Left ventricle myocardium inferior (tissue), 1 donor: ENCODE data around the gene RYR2. TPM values are rescaled to one million over a fixed set of nuclear protein-coding genes. Genes with fewer than 3 reads are reported as not detected.

Experiments
- DNase-seq: peaks from one replicate; pipeline ENCODE4 v3.0.0-alpha.2; 2020
- H3K27ac ChIP-seq: fragments of 200-600 bp; replicated peaks from 2 replicates; pipeline ENCODE4 v1.8.0; 2021
- H3K27me3 ChIP-seq: fragments of 200-600 bp; 2 replicates; pipeline ENCODE4 v1.8.0; 2021; ENCODE audit warnings: low read depth
- H3K36me3 ChIP-seq: fragments of 200-600 bp; 2 replicates; pipeline ENCODE4 v1.8.0; 2021
- H3K4me1 ChIP-seq: fragments of 200-600 bp; 2 replicates; pipeline ENCODE4 v1.8.0; 2021
- H3K4me3 ChIP-seq: fragments of 200-600 bp; 2 replicates; pipeline ENCODE4 v1.8.0; 2021; ENCODE audit warnings: mild to moderate bottlenecking, moderate library complexity
- H3K9me3 ChIP-seq: fragments of 200-600 bp; replicated peaks from 2 replicates; pipeline ENCODE4 v1.8.0; 2021
- intact Hi-C: fragments of 100-400 bp; cut with micrococcal nuclease; formaldehyde crosslinking; loops from one replicate; pipeline ENCODE4 v1.11.0; 2022
- total RNA-seq: library from RNA; stranded (reverse); fragmentation: NEBNext Ultra II Directional; extraction: Animal tissue kit (Norgen Biotek cat#: 25700); gene quantifications from one replicate; pipeline ENCODE4 v1.2.1, GENCODE V29; 2021
- TF ChIP-seq, protein P1 (sequence below): fragments of 200-600 bp; IDR thresholded peaks from 2 replicates; pipeline ENCODE4 v1.8.0; 2021; ENCODE audit warnings: antibody characterized with exemption, mild to moderate bottlenecking, borderline replicate concordance
- donor health status: DM: no; HTN: yes; CAD: no; lungs with severe emphysema.

The RYR2 gene
- total RNA-seq, 1 donor from 2014 or later = 783 TPM

DNA sequence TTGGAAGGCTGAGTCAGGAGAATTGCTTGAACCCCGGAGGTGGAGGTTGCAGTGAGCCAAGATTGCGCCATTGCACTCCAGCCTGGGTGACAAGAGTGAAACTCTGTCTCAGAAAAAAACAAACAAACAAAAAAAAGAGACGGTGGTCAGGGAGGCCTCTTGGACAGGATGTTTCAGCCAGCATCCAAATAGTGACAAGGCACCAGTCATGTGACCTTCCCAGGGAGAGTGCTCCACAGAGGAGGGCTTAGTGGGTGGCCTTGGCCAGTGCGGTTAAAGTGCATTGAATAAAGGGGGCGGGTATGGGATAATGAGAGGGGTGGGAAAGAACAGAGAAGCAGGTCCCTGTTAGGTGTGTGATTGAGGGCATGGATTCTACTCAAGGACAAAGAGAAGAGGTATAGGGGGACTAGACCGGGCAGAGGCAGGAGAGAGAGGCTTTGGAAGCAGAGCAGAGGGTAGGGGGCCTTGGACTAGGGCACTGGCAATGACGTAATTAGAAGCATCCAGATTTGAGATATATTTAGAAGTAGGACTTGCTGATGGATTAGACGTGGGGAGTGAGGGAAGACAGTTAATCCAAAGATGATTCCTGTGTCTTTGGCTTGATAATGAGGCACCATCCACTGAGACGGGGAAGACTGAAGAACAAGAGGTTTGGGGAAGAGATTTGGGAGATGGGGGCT lies 12.0 kb upstream of the RYR2 start:
- Histone ChIP-seq H3K4me1 (peaks cover 69% of the 10 kb centered on the region), H3K9me3 (peaks cover 10% of the 10 kb centered on the region), H3K4me3 (no peak overlapping the region), H3K36me3 (no peaks in the 10 kb centered on the region), H3K27ac (peak overlapping the region; percentile 90), H3K27me3 (no peaks in the 10 kb centered on the region)
- DNase-seq = no peak
- TF ChIP-seq, protein P1, sequence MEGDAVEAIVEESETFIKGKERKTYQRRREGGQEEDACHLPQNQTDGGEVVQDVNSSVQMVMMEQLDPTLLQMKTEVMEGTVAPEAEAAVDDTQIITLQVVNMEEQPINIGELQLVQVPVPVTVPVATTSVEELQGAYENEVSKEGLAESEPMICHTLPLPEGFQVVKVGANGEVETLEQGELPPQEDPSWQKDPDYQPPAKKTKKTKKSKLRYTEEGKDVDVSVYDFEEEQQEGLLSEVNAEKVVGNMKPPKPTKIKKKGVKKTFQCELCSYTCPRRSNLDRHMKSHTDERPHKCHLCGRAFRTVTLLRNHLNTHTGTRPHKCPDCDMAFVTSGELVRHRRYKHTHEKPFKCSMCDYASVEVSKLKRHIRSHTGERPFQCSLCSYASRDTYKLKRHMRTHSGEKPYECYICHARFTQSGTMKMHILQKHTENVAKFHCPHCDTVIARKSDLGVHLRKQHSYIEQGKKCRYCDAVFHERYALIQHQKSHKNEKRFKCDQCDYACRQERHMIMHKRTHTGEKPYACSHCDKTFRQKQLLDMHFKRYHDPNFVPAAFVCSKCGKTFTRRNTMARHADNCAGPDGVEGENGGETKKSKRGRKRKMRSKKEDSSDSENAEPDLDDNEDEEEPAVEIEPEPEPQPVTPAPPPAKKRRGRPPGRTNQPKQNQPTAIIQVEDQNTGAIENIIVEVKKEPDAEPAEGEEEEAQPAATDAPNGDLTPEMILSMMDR = no peak
- intact Hi-C loops = no loop called here

DNA sequence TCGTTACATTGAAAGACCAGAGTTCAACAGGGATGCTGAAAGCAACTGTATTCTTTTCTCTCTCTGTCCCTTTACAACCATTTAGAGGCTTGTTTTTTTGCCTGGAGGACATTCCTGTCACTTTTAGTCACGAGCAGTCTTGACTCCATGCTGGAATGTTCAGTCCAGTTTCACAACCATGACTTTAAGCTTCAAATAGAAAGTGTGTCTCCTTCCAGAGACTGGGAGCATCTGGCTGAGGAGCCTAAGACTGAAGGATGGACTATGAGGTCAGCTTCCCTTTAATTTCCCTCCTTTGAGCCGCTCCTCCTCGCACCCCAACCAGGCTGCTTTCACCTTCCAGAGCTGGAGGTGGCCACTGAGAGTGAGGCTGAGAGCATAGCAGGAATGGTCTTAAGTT lies 10.5 kb upstream of the RYR2 start:
- Histone ChIP-seq H3K4me1 (peaks cover 67% of the 10 kb centered on the region), H3K27me3 (no peaks in the 10 kb centered on the region), H3K9me3 (no peaks in the 10 kb centered on the region), H3K36me3 (no peaks in the 10 kb centered on the region), H3K27ac (peak overlapping the region; percentile 90), H3K4me3 (peak overlapping the region; percentile 55)
- TF ChIP-seq, protein P1 = no peak
- intact Hi-C loops = no loop called here
- no peak for DNase-seq

DNA sequence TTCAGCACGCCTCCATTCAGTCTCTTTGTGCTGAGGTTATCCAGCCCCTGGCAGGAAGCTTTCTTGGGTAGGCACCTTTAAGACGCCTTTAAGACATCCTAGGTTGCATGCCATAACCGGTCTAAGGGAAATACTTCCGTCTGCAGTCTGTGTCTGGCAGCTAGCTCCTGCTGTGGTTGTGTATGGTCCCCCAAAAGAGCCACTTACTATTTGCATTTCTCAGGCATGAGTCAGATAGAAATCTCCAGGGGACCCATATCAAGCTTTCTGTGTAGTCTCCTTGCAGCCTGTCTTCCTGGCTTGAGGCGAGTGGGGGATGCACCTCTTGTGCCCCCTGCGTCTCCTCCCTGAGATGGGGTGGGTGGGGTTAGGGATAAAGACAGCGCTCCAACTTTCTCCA lies 10.0 kb upstream of the RYR2 start:
- H3K27ac ChIP-seq = peak overlapping the region; percentile 90
- H3K4me3 ChIP-seq = peak overlapping the region; percentile 55
- no peak for DNase-seq
- H3K4me1 ChIP-seq = peaks cover 62% of the 10 kb centered on the region
- H3K27me3 ChIP-seq = no peaks in the 10 kb centered on the region
- intact Hi-C loops = no loop called here
- no peaks in the 10 kb centered on the region for H3K9me3 ChIP-seq
- TF ChIP-seq, protein P1 = no peak
- H3K36me3 ChIP-seq = no peaks in the 10 kb centered on the region

DNA sequence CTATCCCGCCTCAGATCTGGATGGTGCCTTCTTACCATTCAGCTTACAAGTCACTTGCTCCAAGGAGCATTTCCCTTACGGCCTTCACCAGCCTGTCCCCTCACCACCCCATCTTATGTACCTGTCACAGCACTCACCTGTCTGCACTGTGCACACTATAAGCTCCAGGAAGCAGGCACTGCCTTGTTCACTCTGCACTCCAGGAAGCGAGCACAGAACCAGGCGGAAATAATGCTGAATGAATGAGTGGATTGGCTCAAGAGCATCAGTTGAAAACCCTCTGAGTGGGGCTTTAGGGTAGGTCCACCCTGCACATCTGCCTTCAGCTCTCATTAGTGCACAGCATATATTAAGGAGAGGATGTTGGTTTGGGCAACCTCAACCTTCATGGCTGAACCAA lies 8.9 kb upstream of the RYR2 start:
- Histone ChIP-seq H3K27ac (peak overlapping the region; percentile 90), H3K27me3 (no peaks in the 10 kb centered on the region), H3K4me3 (no peak overlapping the region), H3K36me3 (no peaks in the 10 kb centered on the region), H3K4me1 (peaks cover 57% of the 10 kb centered on the region), H3K9me3 (no peaks in the 10 kb centered on the region)
- intact Hi-C loops = no loop called here
- no peak for DNase-seq
- TF ChIP-seq, protein P1 = no peak

DNA sequence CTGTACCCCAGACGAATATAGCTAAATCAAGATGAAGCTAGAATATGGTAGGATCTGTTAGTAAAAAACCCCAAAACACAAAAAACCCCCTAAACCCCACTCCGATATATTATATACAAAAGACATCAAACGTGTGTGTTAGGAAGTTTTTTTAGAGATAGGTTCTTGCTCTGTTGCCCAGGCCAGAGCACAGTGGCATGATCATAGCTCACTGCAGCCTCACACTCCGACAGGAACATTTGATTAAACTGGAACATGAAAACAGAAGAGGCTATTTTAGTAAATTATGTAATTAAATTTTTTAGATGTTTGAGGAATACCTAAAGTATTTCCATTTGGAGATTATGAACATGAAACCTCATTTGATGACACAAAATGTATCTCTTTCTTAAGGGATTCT lies 8.2 kb upstream of the RYR2 start:
- peaks cover 57% of the 10 kb centered on the region for H3K4me1 ChIP-seq
- intact Hi-C loops = no loop called here
- H3K27ac ChIP-seq = peak overlapping the region; percentile 90
- DNase-seq = no peak
- H3K4me3 ChIP-seq = no peak overlapping the region
- no peaks in the 10 kb centered on the region for H3K9me3 ChIP-seq
- TF ChIP-seq, protein P1 = no peak
- no peaks in the 10 kb centered on the region for H3K36me3 ChIP-seq
- H3K27me3 ChIP-seq = no peaks in the 10 kb centered on the region
